Measurements from ENCODE around the gene GOLGA7B.
"Not testable (repeated sequence)": the region's sequence is repeated elsewhere in the genome, so short reads cannot be mapped to it uniquely, and the experiment has no call there.

GOLGA7B gene

GRCh38 chr10:97836446-97836845 lies 13.2 kb upstream of the GOLGA7B start:
- no peak for DNase-seq

GRCh38 chr10:97838091-97838490 lies 11.6 kb upstream of the GOLGA7B start:
- DNase-seq = no peak

DNA sequence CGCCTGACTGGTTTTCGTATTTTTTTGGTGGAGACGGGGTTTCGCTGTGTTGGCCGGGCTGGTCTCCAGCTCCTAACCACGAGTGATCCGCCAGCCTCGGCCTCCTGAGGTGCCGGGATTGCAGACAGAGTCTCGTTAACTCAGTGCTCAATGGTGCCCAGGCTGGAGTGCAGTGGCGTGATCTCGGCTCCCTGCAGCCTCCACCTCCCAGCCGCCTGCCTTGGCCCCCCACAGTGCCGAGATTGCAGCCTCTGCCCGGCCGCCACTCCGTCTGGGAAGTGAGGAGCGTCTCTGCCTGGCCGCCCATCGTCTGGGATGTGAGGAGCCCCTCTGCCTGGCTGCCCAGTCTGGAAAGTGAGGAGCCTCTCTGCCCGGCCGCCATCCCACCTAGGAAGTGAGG lies 8.5 kb upstream of the GOLGA7B start:
- DNase-seq = not testable (repeated sequence)

DNA sequence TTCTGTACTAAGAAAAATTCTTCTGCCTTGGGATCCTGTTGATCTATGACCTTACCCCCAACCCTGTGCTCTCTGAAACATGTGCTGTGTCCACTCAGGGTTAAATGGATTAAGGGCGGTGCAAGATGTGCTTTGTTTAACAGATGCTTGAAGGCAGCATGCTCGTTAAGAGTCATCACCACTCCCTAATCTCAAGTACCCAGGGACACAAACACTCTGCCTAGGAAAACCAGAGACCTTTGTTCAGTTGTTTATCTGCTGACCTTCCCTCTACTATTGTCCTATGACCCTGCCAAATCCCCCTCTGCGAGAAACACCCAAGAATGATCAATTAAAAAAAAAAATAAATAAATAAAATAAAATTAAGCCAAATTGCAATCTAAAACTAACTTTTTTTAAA lies 7.5 kb upstream of the GOLGA7B start:
- DNase-seq = not testable (repeated sequence)

DNA sequence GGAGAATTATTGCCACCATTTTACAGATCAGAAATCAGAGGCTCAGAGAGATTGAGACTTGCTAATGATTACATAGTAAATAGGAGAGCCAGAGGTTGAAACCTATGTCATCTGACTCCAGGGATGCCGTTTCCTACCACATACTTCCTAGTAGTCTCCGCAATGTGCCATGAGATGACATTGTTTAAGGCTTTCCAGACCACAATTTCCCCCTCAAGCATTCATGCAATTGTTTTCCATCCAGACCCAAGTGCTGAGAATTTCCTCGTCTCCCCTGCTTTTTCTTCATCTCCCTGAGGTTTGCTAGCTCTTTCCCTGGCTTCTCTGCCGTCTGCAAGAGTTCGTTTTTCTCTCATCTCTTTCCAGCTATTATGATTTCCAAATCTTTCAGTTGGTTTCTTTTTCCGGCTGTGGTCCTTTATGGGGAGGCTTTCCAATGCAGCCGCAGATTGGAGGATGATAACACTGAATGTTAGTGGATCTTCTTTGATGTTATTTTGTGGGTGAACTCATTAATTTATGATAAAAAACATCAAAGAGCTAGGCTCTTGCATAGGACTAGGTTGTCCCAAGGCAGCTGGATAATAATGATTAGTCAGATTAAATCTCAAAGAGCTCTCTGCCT lies 6.9 kb upstream of the GOLGA7B start:
- no peak for DNase-seq

GRCh38 chr10:97843281-97843671 lies 6.4 kb upstream of the GOLGA7B start:
- no peak for DNase-seq

DNA sequence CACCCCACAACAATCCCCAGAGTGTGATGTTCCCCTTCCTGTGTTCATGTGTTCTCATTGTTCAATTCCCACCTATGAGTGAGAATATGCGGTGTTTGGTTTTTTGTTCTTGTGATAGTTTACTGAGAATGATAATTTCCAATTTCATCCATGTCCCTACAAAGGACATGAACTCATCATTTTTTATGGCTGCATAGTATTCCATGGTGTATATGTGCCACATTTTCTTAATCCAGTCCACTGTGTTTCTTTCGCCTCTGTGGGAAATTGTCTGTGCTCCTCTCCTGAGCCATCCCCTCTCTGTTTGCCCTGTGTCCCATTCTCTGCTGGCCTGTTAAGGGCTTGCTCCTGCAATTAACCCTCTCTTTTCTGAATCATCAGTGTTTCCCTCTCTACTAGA lies 5.7 kb upstream of the GOLGA7B start:
- not testable (repeated sequence) for DNase-seq

DNA sequence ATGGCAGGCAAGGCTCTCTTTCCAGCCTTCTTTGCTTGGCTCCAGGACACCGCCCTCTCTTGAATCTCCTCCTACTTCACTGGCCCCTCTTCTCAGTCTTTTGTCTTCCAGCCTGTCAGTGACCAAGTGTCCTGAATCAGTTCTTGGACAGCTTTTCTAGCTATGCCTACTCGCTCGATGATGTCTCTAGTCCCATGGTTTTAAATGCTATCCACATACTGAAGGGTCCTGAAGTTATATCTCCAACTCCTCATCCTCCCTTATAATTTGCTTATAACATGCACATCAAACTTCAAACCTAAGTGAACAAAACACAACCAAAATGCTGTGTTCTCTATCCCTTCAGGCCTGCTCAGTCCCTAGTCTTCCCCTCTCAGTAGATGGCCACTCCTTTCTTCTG lies 5.0 kb upstream of the GOLGA7B start:
- DNase-seq = no peak

DNA sequence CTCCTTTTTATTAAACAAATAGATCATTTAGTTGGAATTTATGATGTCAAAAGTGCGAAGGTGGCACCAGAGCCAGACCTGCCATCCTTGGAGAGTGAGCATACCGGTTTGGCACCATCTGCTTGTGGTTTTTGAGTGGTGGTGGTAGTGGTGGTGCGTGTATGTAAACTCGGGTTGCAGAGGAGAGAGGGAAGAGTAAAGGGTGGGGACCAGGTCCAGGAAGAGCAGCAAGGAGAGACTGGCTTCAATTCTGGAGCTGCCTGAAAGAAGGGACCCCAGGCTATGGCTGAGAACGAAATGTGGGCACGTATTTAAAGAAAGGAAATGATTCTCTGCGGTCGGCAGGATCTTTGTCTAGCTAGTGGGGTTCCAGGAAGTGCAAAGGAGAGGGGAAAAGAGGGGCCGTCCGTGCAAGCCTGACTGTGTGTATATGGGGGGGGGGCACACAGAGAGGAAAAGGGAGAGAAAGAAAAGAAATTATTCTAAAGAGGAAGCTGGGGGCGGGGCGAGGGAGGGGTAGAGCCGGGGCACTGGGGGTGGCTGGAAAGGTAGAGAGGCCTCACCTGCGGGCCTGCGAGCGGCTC lies 448 bp upstream of the GOLGA7B start:
- DNase-seq = no peak

DNA sequence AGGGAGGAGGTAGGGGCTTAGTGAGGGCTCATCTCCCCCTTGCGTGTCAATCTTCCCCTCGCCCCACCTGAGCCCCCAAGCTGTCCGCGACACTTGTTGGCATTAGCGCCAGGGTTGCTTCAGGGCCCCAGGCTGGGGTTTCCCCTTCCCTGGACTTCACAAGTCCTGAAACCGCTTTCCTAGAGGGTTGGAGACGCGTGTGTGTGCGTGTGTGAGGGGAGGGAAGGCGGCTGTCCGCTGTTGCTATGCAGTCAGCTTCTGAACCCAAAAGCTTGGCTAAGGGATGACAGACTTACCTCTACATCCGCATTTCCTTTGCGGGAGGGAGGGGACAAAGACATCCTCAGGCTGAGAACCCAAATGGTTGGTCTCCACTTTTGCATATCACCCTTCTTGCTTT lies 803 bp downstream of the GOLGA7B start:
- DNase-seq = no peak

DNA sequence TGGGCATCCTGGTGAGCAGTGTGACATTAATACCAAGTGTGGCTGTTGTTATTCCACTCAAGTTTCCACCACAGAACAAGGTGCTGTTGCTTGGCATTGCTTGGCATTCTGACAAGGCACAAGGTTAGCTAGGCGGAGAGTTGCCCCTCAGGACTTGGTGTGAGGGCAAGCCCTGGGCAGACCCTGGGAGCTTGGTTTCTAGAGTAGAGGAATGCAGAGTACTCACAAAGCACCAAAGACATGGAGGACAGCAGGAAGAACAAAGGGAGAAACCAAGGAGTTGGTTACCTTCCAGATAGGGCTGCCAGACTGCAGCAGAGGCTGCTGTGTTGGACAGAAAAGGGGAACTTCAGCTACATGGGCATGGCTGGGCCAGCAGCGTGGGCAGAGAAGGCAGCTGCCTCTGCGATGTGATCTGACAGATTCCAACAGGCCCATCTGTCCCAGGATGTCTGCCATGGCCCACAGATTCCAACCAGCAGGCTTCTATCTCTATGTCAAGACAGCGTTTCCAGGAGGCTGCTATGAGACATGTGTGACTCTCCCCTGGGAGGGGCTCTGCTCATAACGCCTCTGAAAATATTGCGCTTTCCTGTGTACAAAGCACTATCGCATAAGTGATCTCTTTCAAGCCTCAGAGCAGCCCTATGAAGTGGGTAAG lies 1.8 kb downstream of the GOLGA7B start:
- no peak for DNase-seq

GRCh38 chr10:97852277-97852676 lies 2.6 kb downstream of the GOLGA7B start:
- DNase-seq = no peak

DNA sequence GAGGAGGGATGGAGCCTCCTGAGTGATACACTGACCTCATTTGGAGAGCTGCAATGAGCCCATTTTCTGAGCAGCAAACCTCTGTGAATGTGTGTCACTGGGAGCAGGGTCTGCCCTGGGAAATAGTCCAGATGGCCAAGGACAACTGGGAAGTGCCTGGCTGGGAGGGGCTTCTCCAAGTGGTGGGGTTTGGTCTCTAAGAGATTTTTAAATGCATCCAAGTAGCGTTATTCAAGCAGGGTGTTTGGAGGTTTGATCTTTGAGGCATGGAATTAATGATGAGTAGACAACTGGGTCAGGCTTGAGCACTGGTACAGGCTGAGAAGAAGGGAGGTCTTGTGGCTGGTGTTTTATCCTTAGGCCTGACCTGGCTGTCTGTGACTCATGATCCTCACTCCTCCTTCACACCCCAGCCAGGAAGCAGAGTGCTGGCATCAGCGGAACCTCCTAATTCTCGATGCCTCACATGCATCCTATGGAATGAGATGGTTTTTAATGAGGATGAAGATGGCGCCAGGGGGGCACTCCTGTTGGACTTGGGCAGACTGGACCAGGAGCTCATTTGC lies 3.3 kb downstream of the GOLGA7B start:
- DNase-seq = no peak

- DNase-seq = no peak
Measured at GRCh38 chr10:97854743-97855142, 5.1 kb downstream of the GOLGA7B start.

DNA sequence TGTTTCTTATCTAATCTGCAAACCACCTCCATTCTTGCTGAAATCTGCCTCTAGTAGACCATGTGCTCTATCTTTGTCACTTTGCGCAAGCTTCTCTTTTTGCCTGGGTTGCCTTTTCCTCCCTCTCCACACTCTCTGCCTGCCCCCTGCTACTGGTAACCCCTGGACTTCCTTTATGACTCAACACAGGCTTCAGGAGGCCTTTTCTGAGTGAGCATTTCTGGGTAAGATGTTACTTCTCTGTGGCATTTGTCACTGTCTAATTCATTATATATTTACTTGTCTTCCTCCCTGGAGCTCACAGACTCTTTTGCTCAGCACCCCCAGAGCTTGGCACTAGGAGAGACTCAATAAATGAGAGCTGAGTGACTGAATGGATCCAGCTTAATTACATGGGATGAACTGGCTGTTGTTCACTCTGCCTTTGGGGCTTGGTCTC lies 8.4 kb downstream of the GOLGA7B start:
- DNase-seq = no peak

GRCh38 chr10:97861097-97861750 lies 11.6 kb downstream of the GOLGA7B start:
- no peak for DNase-seq

DNA sequence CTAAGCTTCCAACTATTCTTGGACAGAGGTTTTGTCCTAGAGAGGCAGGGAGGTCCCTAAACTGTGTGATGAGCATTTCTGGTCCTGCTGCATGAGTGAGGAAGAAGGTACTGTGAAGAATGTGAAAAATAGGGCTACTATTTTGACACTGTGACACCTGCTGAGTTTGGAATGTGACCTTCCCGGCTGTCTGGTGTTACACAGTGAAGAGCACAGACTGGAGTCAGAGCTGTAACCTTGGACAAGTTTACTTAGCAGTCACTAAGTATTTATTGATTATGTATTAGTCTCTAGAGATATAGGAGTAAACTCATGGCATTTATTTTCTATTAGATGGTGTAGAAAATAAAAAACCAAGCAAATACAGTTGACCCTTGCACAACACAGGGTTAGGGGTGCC lies 12.3 kb downstream of the GOLGA7B start:
- DNase-seq = no peak

DNA sequence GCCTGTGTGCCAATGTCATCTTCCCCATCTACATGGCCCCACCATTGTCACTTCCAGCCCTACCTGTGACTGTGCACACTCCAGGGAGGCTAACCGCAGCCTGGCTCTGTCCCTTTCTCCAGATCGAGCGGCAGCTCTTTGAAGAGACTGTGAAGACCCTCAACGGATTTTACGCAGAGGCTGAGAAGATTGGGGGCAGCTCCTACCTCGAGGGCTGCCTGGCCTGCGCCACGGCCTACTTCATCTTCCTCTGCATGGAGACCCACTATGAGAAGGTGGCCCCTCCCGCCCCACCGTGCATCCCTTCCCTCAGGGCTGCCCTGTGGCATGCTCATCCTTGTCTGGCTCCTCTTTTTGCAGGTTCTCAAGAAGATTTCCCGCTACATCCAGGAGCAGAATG lies 14.2 kb downstream of the GOLGA7B start:
- no peak for DNase-seq

GRCh38 chr10:97865488-97865887 lies 15.8 kb downstream of the GOLGA7B start:
- no peak for DNase-seq

GRCh38 chr10:97866524-97867219 lies 17.0 kb downstream of the GOLGA7B start:
- DNase-seq = no peak

DNA sequence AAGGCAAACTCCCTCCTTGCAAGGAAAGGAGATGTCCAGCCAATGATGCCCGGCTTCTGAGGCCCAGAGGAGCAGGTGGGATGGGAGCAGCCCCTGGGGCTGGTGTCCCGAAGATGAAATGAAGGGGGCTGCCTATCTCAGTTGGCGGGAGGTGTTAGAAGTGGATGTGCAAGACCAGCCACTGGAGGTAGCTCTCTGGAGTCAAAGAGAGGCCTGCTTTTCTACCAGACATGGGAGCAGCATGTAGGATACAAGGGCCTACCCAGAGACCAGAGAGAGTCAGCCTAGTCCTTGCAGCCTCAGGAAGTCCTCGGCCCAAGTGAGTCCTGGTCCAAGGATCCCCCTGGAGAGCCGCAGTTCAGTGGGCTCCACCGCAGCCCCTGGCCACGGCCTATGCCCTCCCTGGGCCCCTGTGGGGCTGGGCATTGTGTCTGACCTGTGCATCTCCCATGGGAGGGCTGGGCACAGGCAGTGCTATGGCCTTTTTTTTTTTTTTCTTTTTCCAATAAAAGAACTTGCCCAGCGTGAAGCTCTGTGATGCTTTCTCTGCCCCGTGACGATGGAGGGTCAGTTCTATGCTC lies 17.7 kb downstream of the GOLGA7B start:
- no peak for DNase-seq

GRCh38 chr10:97868134-97868685 lies 18.6 kb downstream of the GOLGA7B start:
- no peak for DNase-seq
